ENCODE data around the gene RAI14. TPM values are rescaled to one million over a fixed set of nuclear protein-coding genes. Genes with fewer than 3 reads are reported as not detected.
"Not testable (repeated sequence)": the region's sequence is repeated elsewhere in the genome, so short reads cannot be mapped to it uniquely, and the experiment has no call there.

Gene RAI14
- total and polyA plus RNA-seq, 2 experiments from 2014 or later = 42.2 to 49.6 TPM

- no peak for DNase-seq (ENCODE audit: low spot score)
- Histone ChIP-seq H3K9me2 (replicated peaks; ENCODE audit: insufficient read depth) (no peaks in the 10 kb centered on the region), H3K27ac (no peak overlapping the region), H3K9me3 (ENCODE audit: low read depth) (no peaks in the 10 kb centered on the region), H4K20me1 (ENCODE audit: insufficient read depth, poor library complexity, severe bottlenecking) (no peaks in the 10 kb centered on the region), H3K4me3 (no peak overlapping the region), H3K27me3 (no peaks in the 10 kb centered on the region), H3K36me3 (replicated peaks; ENCODE audit: insufficient read depth, low read depth) (no peaks in the 10 kb centered on the region), H3K79me2 (peaks cover 32% of the 10 kb centered on the region), H3K4me2 (no peak overlapping the region), H2AFZ (no peak overlapping the region), H3K4me1 (ENCODE audit: insufficient read depth) (no peaks in the 10 kb centered on the region)
- TF ChIP-seq CTCF (IDR thresholded peaks at IDR 0.05; ENCODE audit: poor library complexity) = no peak
- TF ChIP-seq EZH2phosphoT487 (IDR thresholded peaks at IDR 0.05; ENCODE audit: low read depth, severe bottlenecking, unreplicated experiment) = no peak
- TF ChIP-seq EZH2 (IDR thresholded peaks at IDR 0.05; ENCODE audit: borderline replicate concordance) = no peak
- WGBS (ENCODE audit: low lambda C conversion rate, missing lambda C conversion rate) = 68% methylated on average over 1 of the region's 1 CpG
Measured at GRCh38 chr5:34724741-34725140, 68.6 kb downstream of the RAI14 start.

DNA sequence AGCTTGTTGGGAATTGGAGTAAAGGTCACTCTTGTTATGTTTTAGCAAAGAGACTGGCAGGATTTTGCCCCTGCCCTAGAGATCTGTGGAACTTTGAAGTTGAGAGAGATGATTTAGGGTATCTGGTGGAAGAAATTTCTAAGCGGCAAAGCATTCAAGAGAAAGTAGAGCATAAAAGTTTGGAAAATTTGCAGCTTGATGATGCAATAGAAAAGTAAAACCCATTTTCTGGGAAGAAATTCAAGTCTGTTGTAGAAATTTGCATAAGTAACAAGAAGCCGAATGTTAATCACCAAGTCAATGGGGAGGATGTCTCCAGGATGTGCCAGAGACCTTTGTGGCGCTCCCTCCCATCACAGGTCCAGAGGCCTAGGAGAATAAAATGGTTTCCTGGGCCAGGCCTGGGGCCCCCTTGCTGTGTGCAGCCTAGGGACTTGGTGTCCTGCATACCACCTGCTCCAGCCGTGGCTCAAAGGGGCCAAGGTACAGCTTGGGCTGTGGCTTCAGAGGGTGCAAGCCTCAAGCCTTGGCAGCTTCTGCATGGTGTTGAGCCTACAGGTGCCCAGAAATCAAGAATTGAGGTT lies 71.1 kb downstream of the RAI14 start:
- H3K79me2 ChIP-seq = peaks cover 23% of the 10 kb centered on the region
- H3K36me3 ChIP-seq (replicated peaks; ENCODE audit: insufficient read depth, low read depth); H3K9me3 ChIP-seq (ENCODE audit: low read depth); H3K27me3 ChIP-seq; H3K4me3 ChIP-seq; H3K27ac ChIP-seq; H3K9me2 ChIP-seq (replicated peaks; ENCODE audit: insufficient read depth); H2AFZ ChIP-seq; H3K4me2 ChIP-seq; H3K4me1 ChIP-seq (ENCODE audit: insufficient read depth); H4K20me1 ChIP-seq (ENCODE audit: insufficient read depth, poor library complexity, severe bottlenecking); DNase-seq (ENCODE audit: low spot score): not testable (repeated sequence)
- whole genome bisulfite sequencing (ENCODE audit: low lambda C conversion rate, missing lambda C conversion rate) = 100% methylated on average over 4 of the region's 4 CpGs

DNA sequence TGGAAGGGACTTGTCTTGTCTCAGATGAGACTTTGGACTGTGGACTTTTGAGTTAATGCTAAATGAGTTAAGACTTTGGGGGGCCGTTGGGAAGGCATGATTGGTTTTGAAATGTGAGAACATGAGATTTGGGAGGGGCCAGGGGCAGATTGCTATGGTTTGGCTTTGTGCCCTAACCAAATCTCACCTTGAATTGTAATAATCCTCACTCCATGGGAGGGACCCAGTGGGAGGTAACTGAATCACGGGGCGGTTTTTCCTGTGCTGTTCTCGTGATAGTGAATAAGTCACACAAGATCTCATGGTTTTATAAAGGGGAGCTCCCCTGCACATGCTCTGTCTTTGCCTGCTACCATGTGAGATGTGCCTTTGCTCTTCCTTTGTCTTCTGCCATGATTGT lies 72.1 kb downstream of the RAI14 start:
- H3K27me3 ChIP-seq = no peaks in the 10 kb centered on the region
- H4K20me1 ChIP-seq (ENCODE audit: insufficient read depth, poor library complexity, severe bottlenecking) = no peaks in the 10 kb centered on the region
- H3K36me3 ChIP-seq (replicated peaks; ENCODE audit: insufficient read depth, low read depth) = no peaks in the 10 kb centered on the region
- no peaks in the 10 kb centered on the region for H3K9me3 ChIP-seq (ENCODE audit: low read depth)
- 90% methylated on average over 4 of the region's 4 CpGs for WGBS (ENCODE audit: low lambda C conversion rate, missing lambda C conversion rate)
- no peak overlapping the region for H2AFZ ChIP-seq
- DNase-seq (ENCODE audit: low spot score) = no peak
- H3K4me2 ChIP-seq = no peak overlapping the region
- H3K9me2 ChIP-seq (replicated peaks; ENCODE audit: insufficient read depth) = no peaks in the 10 kb centered on the region
- peaks cover 20% of the 10 kb centered on the region for H3K79me2 ChIP-seq
- no peaks in the 10 kb centered on the region for H3K4me1 ChIP-seq (ENCODE audit: insufficient read depth)
- H3K27ac ChIP-seq = no peak overlapping the region
- TF ChIP-seq EZH2phosphoT487 (IDR thresholded peaks at IDR 0.05; ENCODE audit: low read depth, severe bottlenecking, unreplicated experiment) = no peak
- no peak for TF ChIP-seq CTCF (IDR thresholded peaks at IDR 0.05; ENCODE audit: poor library complexity)
- TF ChIP-seq EZH2 (IDR thresholded peaks at IDR 0.05; ENCODE audit: borderline replicate concordance) = no peak
- no peak overlapping the region for H3K4me3 ChIP-seq

DNA sequence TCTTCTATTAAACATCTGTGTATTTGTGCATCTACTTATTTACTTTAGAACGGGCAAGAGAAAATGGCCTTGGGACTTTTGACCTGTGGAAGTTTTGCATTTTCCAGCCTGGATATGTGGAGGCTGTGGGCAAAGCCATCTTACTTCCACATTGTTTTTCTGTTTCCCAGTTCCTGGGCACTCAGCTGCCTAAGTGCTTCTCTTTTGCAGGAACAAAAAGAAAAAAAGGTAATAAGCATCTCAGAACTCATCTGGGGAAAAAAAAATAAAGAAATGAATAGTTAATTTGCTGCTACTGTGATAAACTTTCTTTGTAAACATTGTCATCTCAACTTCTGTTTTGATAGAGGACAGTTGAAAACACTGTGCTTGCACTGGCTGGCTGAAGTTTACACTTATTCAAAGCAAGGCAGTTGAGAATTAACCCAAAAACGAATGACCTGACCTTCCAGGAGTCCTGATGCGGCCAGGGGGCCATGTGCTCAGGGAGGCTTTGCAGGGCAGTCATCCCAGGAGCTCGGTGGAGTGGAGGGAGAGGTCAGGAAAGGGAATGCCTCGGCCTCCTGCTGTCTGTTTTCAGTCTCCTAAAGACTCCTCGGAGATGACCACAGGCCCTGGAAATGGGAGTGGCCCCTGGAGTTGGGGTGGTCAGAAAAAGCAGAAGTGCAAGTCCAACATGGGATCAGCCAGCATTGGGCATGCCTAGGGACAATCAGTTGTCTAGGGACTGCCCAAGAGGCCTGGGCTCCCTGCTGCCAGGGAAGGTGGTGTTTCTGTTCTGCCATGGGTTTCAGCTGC lies 75.5 kb downstream of the RAI14 start:
- Histone ChIP-seq H3K36me3 (replicated peaks; ENCODE audit: insufficient read depth, low read depth) (no peaks in the 10 kb centered on the region), H3K27me3 (no peaks in the 10 kb centered on the region), H3K27ac (no peak overlapping the region), H3K79me2 (peaks cover 17% of the 10 kb centered on the region), H3K9me2 (replicated peaks; ENCODE audit: insufficient read depth) (no peaks in the 10 kb centered on the region), H2AFZ (peak overlapping the region; percentile 33), H4K20me1 (ENCODE audit: insufficient read depth, poor library complexity, severe bottlenecking) (no peaks in the 10 kb centered on the region), H3K4me3 (no peak overlapping the region), H3K4me2 (no peak overlapping the region), H3K9me3 (ENCODE audit: low read depth) (no peaks in the 10 kb centered on the region), H3K4me1 (ENCODE audit: insufficient read depth) (no peaks in the 10 kb centered on the region)
- WGBS (ENCODE audit: low lambda C conversion rate, missing lambda C conversion rate) = 50% methylated on average over 6 of the region's 6 CpGs
- TF ChIP-seq CTCF (IDR thresholded peaks at IDR 0.05; ENCODE audit: poor library complexity) = no peak
- TF ChIP-seq EZH2phosphoT487 (IDR thresholded peaks at IDR 0.05; ENCODE audit: low read depth, severe bottlenecking, unreplicated experiment) = no peak
- TF ChIP-seq EZH2 (IDR thresholded peaks at IDR 0.05; ENCODE audit: borderline replicate concordance) = no peak
- DNase-seq (ENCODE audit: low spot score) = no peak
